Psoas muscle (tissue), 8 donors: Measurements from ENCODE around the gene TNFRSF14. TPM values are rescaled to one million over a fixed set of nuclear protein-coding genes. Genes with fewer than 3 reads are reported as not detected.

Experiments used
- ATAC-seq, 4 donors: fragments of 200-7000 bp; cut with Tn5 transposase; one replicate each; pipeline ENCODE4 v1.9.1; 2020; ENCODE audit warnings: moderate library complexity in 3 of 4, mild to moderate bottlenecking in 2 of 4
- DNase-seq, 2 donors: peaks; one replicate each; pipeline ENCODE4 v3.0.0-alpha.2; 2020
- H3K27ac ChIP-seq: fragments of 200-600 bp; one replicate; pipeline ENCODE4 v1.8.0; 2022
- H3K27me3 ChIP-seq, 3 donors: fragments of 200-600 bp in 1 of 3; one replicate each; pipeline versions ENCODE4 v1.6.1 to v1.8.0; 2013 to 2022; ENCODE audit warnings: low read length in 2 of 3, mild to moderate bottlenecking in 2 of 3, moderate library complexity in 1 of 3; ENCODE audit not compliant: insufficient read depth in 3 of 3
- H3K36me3 ChIP-seq, 2 donors: fragments of 200-600 bp in 1 of 2; one replicate each; pipeline versions ENCODE4 v1.6.1 to v1.8.0; 2013 to 2022; ENCODE audit warnings: low read depth in 1 of 2, mild to moderate bottlenecking in 1 of 2, moderate library complexity in 1 of 2; ENCODE audit not compliant: insufficient read depth in 1 of 2
- H3K4me1 ChIP-seq: fragments of 200-600 bp; one replicate; pipeline ENCODE4 v1.8.0; 2022
- H3K4me3 ChIP-seq: fragments of 200-600 bp; one replicate; pipeline ENCODE4 v1.8.0; 2022; ENCODE audit warnings: mild to moderate bottlenecking
- H3K9me3 ChIP-seq: fragments of 200-600 bp; one replicate; pipeline ENCODE4 v1.8.0; 2022
- CTCF ChIP-seq: fragments of 200-600 bp; IDR thresholded peaks from one replicate; pipeline ENCODE4 v1.8.0; 2022; ENCODE audit warnings: antibody characterized with exemption
- WGBS, 3 donors: extraction: QIAGEN DNeasy Blood & Tissue Kit; methylation state at CpG; one replicate each; pipeline versions ENCODE4 v1.1.6 to v1.1.7; 2013; 5-methylcytosine and 5-hydroxymethylcytosine counted together
- intact Hi-C, 2 donors: fragments of 100-400 bp; cut with DNase I; formaldehyde crosslinking; loops; one replicate each; pipeline versions ENCODE4 v1.11.0 to v1.14.2; 2022
- polyA plus RNA-seq, 3 donors: library from polyadenylated mRNA; stranded (reverse); fragments of 200-250 nt; gene quantifications; one replicate each; pipeline ENCODE4 v1.2.3, GENCODE V29; 2013
- total RNA-seq, 4 donors: library from RNA; stranded (reverse); fragmentation: NEBNext Ultra II Directional in 2 of 4; extraction: Animal tissue kit (Norgen Biotek cat#: 25700) in 2 of 4; gene quantifications; one replicate each; pipeline versions ENCODE4 v1.2.1 to v1.2.4, GENCODE V29; 2021 to 2023
- donor health status: healthy with polysubstance abuse.
- donor health status: DM: no; HTN: no; CAD: no; lungs with moderate emphysema.
- donor health status: Bipolar disorder and iron deficiency.
- donor health status: healthy.
- donor health status: DM: yes; HTN: yes; CAD: no.
- donor health status: DM: no; HTN: no; CAD: no.
- donor health status: DM: no; HTN: no; CAD: no.
- donor health status: DM: yes; HTN: yes; CAD: no.

TNFRSF14 gene
- total and polyA plus RNA-seq, 7 donors, result 6.2 to 10.8 (median 8.2) TPM

GRCh38 chr1:2520206-2520605, 36.0 kb upstream of the TNFRSF14 start:
- intact Hi-C loops, result no loop called here
- no peak overlapping the region for H3K27ac ChIP-seq
- peaks cover 25% of the 10 kb centered on the region for H3K4me1 ChIP-seq
- H3K4me3 ChIP-seq, result no peak overlapping the region
- H3K27me3 ChIP-seq, result no peaks in the 10 kb centered on the region
- H3K36me3 ChIP-seq, result peaks cover 18 to 67% of the 10 kb centered on the region in 2 donors
- no peaks in the 10 kb centered on the region for H3K9me3 ChIP-seq
- no peak for TF ChIP-seq CTCF
- ATAC-seq (no peak), DNase-seq (no peak)
- 94 to 97% (median 96%) methylated on average over 13 to 20 of the region's 20 CpGs for WGBS, 3 donors

- Histone ChIP-seq H3K4me1 (peaks cover 27% of the 10 kb centered on the region), H3K36me3 (peaks cover 18 to 61% of the 10 kb centered on the region in 2 donors), H3K27me3 (no peaks in the 10 kb centered on the region), H3K4me3 (no peak overlapping the region), H3K27ac (no peak overlapping the region), H3K9me3 (no peaks in the 10 kb centered on the region)
- intact Hi-C loops, result no loop called here
- TF ChIP-seq CTCF, result no peak
- no peak for ATAC-seq
- DNase-seq, result no peak
- 89 to 90% (median 89%) methylated on average over 21 of the region's 21 CpGs for WGBS, 3 donors
These were observed 35.4 kb upstream of the TNFRSF14 start for GRCh38 chr1:2520806-2521205.

- no peak overlapping the region for H3K4me3 ChIP-seq
- intact Hi-C loops, result no loop called here
- 91 to 93% (median 92%) methylated on average over 7 of the region's 7 CpGs for WGBS, 3 donors
- DNase-seq (no peak), ATAC-seq (no peak)
- no peak for TF ChIP-seq CTCF
- no peak overlapping the region for H3K27ac ChIP-seq
- H3K4me1 ChIP-seq, result peaks cover 34% of the 10 kb centered on the region
- peaks cover 9 to 47% of the 10 kb centered on the region in 2 donors for H3K36me3 ChIP-seq
- no peaks in the 10 kb centered on the region for H3K27me3 ChIP-seq
- no peaks in the 10 kb centered on the region for H3K9me3 ChIP-seq
These were observed 33.9 kb upstream of the TNFRSF14 start for GRCh38 chr1:2522230-2522629.

GRCh38 chr1:2523191-2523890, 32.8 kb upstream of the TNFRSF14 start:
- Histone ChIP-seq H3K9me3 (no peaks in the 10 kb centered on the region), H3K4me1 (peaks cover 45% of the 10 kb centered on the region), H3K36me3 (peaks cover 6 to 36% of the 10 kb centered on the region in 2 donors), H3K27me3 (no peaks in the 10 kb centered on the region), H3K27ac (peak overlapping the region; percentile 77), H3K4me3 (peak overlapping the region; percentile 77)
- WGBS, 3 donors, result 44 to 59% (median 58%) methylated on average over 31 to 32 of the region's 32 CpGs
- DNase-seq (peak in 1 of 2 donors; percentile 80), ATAC-seq (peak in 3 of 4 donors; percentile 30 to 36 (median 32))
- no peak for TF ChIP-seq CTCF
- intact Hi-C loops, result no loop called here
